Neural crest cell (in vitro differentiated cells): ENCODE measurements around the gene AKT3. TPM values are rescaled to one million over a fixed set of nuclear protein-coding genes. Genes with fewer than 3 reads are reported as not detected.

Experiments
- DNase-seq: peaks from one replicate; pipeline ENCODE4 v3.0.0; 2021; ENCODE audit warnings: low read depth, mixed read lengths, low spot score
- H3K27ac Mint-ChIP-seq: one replicate; pipeline ENCODE4 v1.8.0; 2021; ENCODE audit warnings: mild to moderate bottlenecking, mixed read lengths; ENCODE audit not compliant: unreplicated experiment
- H3K27me3 Mint-ChIP-seq: 2 replicates; pipeline ENCODE4 v1.8.0; 2021; ENCODE audit warnings: low read depth, mild to moderate bottlenecking, mixed read lengths
- H3K36me3 Mint-ChIP-seq: 2 replicates; pipeline ENCODE4 v1.8.0; 2021; ENCODE audit warnings: low read depth, mild to moderate bottlenecking, mixed read lengths
- H3K4me1 Mint-ChIP-seq: 2 replicates; pipeline ENCODE4 v1.8.0; 2021; ENCODE audit warnings: mixed read lengths
- H3K4me3 Mint-ChIP-seq: one replicate; pipeline ENCODE4 v1.8.0; 2021; ENCODE audit warnings: mild to moderate bottlenecking, mixed read lengths
- H3K9me3 Mint-ChIP-seq: 2 replicates; pipeline ENCODE4 v1.8.0; 2021; ENCODE audit warnings: mixed read lengths
- total RNA-seq: library from RNA; stranded (reverse); gene quantifications from 2 replicates; pipeline ENCODE4 v1.2.1, GENCODE V29; 2021
- TF ChIP-seq, protein P1 (sequence below): fragments of 200-600 bp; sonication (generic); conservative IDR thresholded peaks from 2 replicates; pipeline ENCODE4 v1.5.0; 2021; ENCODE audit warnings: antibody characterized with exemption, mild to moderate bottlenecking

The AKT3 gene
- total RNA-seq, 1 donor from 2014 or later = 38.2 TPM

GRCh38 chr1:243455760-243456651, 394.0 kb downstream of the AKT3 start:
- no peaks in the 10 kb centered on the region for H3K36me3 Mint-ChIP-seq
- H3K27ac Mint-ChIP-seq = no peak overlapping the region
- TF ChIP-seq, protein P1, sequence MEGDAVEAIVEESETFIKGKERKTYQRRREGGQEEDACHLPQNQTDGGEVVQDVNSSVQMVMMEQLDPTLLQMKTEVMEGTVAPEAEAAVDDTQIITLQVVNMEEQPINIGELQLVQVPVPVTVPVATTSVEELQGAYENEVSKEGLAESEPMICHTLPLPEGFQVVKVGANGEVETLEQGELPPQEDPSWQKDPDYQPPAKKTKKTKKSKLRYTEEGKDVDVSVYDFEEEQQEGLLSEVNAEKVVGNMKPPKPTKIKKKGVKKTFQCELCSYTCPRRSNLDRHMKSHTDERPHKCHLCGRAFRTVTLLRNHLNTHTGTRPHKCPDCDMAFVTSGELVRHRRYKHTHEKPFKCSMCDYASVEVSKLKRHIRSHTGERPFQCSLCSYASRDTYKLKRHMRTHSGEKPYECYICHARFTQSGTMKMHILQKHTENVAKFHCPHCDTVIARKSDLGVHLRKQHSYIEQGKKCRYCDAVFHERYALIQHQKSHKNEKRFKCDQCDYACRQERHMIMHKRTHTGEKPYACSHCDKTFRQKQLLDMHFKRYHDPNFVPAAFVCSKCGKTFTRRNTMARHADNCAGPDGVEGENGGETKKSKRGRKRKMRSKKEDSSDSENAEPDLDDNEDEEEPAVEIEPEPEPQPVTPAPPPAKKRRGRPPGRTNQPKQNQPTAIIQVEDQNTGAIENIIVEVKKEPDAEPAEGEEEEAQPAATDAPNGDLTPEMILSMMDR = no peak
- H3K4me1 Mint-ChIP-seq = peaks cover 13% of the 10 kb centered on the region
- H3K4me3 Mint-ChIP-seq = no peak overlapping the region
- DNase-seq = no peak
- no peaks in the 10 kb centered on the region for H3K9me3 Mint-ChIP-seq
- H3K27me3 Mint-ChIP-seq = no peaks in the 10 kb centered on the region

DNA sequence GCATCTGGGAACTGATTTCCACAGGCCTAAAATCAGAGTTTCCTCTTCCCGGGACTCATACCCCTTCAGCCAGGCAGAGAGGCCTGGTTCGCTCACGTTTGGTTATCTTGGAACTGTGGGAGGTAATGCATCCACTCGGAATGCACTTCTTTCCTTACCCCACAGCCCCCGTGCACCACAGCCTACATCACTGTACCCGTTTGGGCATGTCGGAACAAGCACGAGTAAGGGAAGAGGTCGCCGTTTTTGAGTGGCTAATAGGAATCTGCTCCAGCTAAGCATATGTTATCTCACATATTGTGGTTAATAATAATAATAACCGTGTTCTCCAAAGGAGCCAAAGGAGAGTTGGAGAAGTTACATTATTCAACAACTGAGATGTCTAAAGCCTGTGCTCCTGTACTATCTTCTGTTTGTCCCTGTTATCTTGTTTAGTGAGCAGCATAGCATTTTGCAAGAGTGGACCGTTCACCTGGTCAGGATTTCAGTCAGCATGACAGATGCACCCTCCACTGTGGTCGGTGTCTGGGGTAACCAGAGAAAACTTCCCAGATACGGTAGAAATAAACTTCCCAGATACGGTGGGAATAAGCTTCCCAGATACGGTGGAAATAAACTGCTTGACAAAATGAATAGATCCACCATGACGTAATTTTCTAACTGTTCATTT, 395.6 kb downstream of the AKT3 start:
- Mint-ChIP-seq H3K4me3 (no peak overlapping the region), H3K9me3 (no peaks in the 10 kb centered on the region), H3K27ac (no peak overlapping the region), H3K4me1 (peaks cover 13% of the 10 kb centered on the region), H3K27me3 (no peaks in the 10 kb centered on the region), H3K36me3 (peaks cover 2% of the 10 kb centered on the region)
- TF ChIP-seq, protein P1 = no peak
- no peak for DNase-seq

GRCh38 chr1:243452092-243452491, 398.0 kb downstream of the AKT3 start:
- no peaks in the 10 kb centered on the region for H3K9me3 Mint-ChIP-seq
- TF ChIP-seq, protein P1 = no peak
- H3K27ac Mint-ChIP-seq = no peak overlapping the region
- peaks cover 22% of the 10 kb centered on the region for H3K4me1 Mint-ChIP-seq
- no peaks in the 10 kb centered on the region for H3K27me3 Mint-ChIP-seq
- H3K4me3 Mint-ChIP-seq = no peak overlapping the region
- DNase-seq = no peak
- peaks cover 2% of the 10 kb centered on the region for H3K36me3 Mint-ChIP-seq

- Mint-ChIP-seq H3K4me1 (peaks cover 9% of the 10 kb centered on the region), H3K4me3 (no peak overlapping the region), H3K27ac (no peak overlapping the region), H3K27me3 (no peaks in the 10 kb centered on the region), H3K9me3 (no peaks in the 10 kb centered on the region), H3K36me3 (peaks cover 2% of the 10 kb centered on the region)
- no peak for DNase-seq
- TF ChIP-seq, protein P1 = no peak
Measured at GRCh38 chr1:243449373-243449772, 400.7 kb downstream of the AKT3 start.

DNA sequence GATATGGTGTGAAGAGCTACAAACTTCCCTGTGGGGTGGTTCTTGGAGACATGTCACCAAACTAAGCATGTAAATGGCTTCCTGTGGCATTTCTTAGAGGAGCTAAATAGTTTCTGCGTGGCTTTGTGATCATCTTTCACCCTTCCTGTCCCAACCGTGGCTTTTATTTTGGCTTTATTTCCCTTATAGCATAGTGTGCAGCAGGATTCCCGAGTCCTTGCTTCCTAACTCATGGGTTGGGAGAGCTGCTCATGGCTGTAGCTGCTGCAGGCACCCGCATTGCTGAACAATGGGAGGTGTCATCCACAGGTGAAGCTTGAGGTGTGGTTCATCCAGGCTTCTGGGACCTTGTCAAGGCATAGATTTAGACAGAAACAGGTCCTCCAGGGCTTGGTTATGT, 402.2 kb downstream of the AKT3 start:
- H3K4me1 Mint-ChIP-seq = peaks cover 9% of the 10 kb centered on the region
- H3K9me3 Mint-ChIP-seq = no peaks in the 10 kb centered on the region
- H3K27me3 Mint-ChIP-seq = no peaks in the 10 kb centered on the region
- TF ChIP-seq, protein P1 = no peak
- DNase-seq = no peak
- no peak overlapping the region for H3K27ac Mint-ChIP-seq
- no peak overlapping the region for H3K4me3 Mint-ChIP-seq
- peaks cover 2% of the 10 kb centered on the region for H3K36me3 Mint-ChIP-seq
